ENCODE measurements around the gene SERINC5.

- no peak for TF ChIP-seq EZH2 (IDR thresholded peaks at IDR 0.05)
- no peak for TF ChIP-seq POLR2AphosphoS5 (IDR thresholded peaks at IDR 0.05; ENCODE audit: borderline replicate concordance, low read depth, low read length)
Observed at GRCh38 chr5:80249901-80250300, 5.9 kb downstream of the SERINC5 start.
